Left colon (tissue), 2 donors: ENCODE data around the gene UBR4. TPM values are rescaled to one million over a fixed set of nuclear protein-coding genes. Genes with fewer than 3 reads are reported as not detected.

Experiments
- ATAC-seq: fragments of 200-7000 bp; cut with Tn5 transposase; one replicate; pipeline ENCODE4 v1.9.1; 2020; ENCODE audit warnings: mild to moderate bottlenecking, moderate library complexity
- DNase-seq, 2 donors: peaks; one replicate each; pipeline ENCODE4 v3.0.0-alpha.2; 2020
- intact Hi-C, 2 donors: fragments of 100-400 bp; cut with DNase I in 1 of 2; cut with micrococcal nuclease in 1 of 2; formaldehyde crosslinking; loops; one replicate each; pipeline versions ENCODE4 v1.11.2 to v1.14.0; 2022; cut with DNase I, micrococcal nuclease
- total RNA-seq, 2 donors: library from RNA; stranded (reverse); fragmentation: NEBNext Ultra II Directional; extraction: Animal tissue kit (Norgen Biotek cat#: 25700); gene quantifications; one replicate each; pipeline ENCODE4 v1.2.1, GENCODE V29; 2021
- donor health status: DM: no; HTN: no; CAD: no.
- donor health status: DM: yes; HTN: yes; CAD: no.

Gene UBR4
- total RNA-seq, 2 donors from 2014 or later, result 103 to 114 TPM

DNA sequence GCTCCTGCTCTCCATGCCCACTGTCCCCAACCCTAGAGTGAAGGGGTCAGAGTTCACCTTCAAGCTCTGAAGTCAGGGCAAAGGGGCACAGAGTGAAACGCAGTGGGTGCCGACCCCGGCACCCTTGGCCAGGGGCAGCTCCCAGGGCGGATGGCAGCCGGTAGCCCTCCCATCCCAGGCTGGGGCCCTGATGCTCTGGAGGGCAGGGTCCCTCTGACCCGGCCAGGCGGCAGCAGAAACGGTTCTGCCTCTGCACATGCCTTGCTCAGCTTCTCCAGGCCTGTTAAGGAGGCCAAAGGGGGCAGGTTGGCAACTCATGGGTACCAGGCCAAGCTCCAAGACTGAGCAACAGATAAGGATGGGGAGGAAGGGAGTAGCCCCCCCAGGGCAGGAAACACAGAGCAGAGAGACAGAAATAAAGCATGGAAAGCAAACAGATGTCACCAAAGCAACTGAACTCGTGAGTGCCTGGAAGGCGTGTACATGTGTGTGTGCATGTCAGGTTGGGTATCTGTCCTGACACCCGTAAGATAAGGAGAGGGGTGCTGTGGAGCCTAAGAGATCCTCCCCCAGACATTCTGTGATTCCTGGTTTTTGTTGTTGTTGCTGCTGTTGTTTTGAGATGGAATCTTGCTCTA lies 141.3 kb downstream of the UBR4 start:
- intact Hi-C loops, result no loop called here
- ATAC-seq (no peak), DNase-seq (no peak)

- ATAC-seq, result no peak
- no peak for DNase-seq
- intact Hi-C loops, result no loop called here
These were observed 142.0 kb downstream of the UBR4 start for GRCh38 chr1:19067912-19068638.

GRCh38 chr1:19067182-19067911 lies 142.7 kb downstream of the UBR4 start:
- intact Hi-C loops, result no loop called here
- peak; percentile 41 for ATAC-seq
- DNase-seq, result no peak

DNA sequence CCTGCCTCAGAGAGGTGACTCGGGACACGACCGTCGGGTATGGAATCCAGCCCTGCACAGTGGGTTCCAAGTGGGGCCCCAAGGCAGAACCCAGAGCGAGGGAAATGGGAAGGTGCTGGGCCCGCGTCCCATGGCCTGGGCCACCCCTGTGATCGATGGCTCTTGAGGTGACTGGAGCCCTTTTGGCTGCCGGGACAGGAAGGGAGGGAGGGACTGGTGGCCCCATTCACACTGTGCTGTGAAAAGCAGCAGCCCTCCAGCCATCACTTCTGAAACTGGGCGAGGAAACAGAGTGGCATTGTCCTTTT lies 143.2 kb downstream of the UBR4 start:
- intact Hi-C loops, result no loop called here
- DNase-seq (no peak), ATAC-seq (no peak)

DNA sequence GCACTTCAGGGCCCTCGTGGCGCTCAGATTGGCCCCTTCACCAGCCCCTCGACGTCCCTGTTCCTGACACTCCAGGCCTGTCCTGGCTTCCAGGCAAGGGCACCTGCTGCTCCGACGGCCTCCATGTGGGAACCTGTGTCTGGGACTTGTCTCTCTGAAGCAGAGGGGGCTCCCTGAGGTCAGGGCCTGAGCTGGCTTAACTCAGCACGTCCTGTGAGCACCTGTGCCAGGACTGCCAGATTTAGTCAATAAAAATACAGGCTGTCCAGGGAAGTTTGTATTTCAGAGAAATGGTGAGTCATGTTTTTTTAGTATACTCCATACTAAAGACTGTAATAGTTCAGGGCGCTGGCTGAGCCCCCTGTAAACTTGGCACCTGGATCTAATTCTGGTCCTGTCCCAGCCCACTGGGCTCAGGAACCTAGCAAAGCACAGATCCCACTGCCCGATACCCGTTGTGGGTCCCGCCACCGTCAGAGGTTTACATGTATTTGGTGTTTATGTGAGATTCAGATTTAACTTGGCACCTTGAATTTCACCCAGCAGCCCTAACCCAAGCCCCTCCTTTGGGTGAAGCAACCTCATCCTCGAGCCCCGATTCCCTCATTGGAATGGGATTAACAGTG lies 143.7 kb downstream of the UBR4 start:
- DNase-seq (no peak), ATAC-seq (peak; percentile 49)

GRCh38 chr1:19065526-19066247 lies 144.4 kb downstream of the UBR4 start:
- peak; percentile 44 for ATAC-seq
- no peak for DNase-seq
- intact Hi-C loops, result no loop called here

More for the DNA sequence above, 143.7 kb downstream of the UBR4 start:
- intact Hi-C loops, result no loop called here

DNA sequence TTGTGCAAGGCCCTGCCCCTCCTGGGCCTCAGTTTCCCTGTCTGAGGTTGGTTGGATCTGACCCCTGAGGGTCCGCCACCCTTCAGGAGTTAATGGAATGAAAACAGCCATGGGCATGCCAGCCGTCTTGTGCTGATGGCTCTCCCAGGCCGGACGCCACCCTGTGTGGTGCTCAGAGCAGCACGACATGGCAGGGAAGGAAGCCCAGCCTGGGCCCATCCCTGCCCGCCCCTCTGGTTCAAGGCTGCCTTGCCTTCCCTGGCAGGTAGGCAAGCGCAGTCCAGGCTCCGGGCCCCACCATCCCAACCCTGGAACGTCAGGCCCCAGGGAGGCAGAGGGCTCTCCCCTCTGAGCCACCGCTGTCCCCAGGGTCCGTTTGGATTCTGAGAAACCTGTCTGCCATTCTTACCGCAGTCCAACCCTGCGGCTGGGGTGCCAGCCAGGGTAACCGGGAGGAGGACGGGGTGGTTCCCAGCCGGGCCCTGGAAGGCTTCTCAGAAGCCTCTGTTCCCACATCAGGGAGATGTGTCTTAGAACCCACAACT lies 145.1 kb downstream of the UBR4 start:
- DNase-seq (no peak), ATAC-seq (no peak)
- intact Hi-C loops, result no loop called here

DNA sequence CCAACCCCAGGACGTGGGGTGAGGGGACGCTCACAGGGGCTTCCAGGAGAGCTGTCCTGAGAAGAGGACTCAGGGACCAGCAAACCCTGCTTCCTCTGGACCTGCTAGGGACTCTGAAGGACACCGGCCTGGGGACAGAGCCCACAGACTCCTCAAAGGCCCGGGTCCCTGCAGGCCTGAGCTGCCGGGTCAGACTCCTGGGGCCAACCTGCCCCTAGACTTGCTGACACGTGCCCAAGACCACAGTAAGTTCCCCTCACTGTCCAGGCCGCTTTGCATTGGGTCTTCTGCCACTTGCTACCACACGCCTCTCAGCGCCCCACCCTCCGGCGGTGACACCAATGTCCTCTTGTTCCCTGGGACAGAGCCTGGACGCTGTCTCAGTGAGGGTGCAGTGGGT lies 146.9 kb downstream of the UBR4 start:
- ATAC-seq (no peak), DNase-seq (no peak)
- intact Hi-C loops, result no loop called here

- DNase-seq, result no peak
- peak; percentile 15 for ATAC-seq
- intact Hi-C loops, result no loop called here
These were observed 147.6 kb downstream of the UBR4 start for GRCh38 chr1:19062258-19063029.

DNA sequence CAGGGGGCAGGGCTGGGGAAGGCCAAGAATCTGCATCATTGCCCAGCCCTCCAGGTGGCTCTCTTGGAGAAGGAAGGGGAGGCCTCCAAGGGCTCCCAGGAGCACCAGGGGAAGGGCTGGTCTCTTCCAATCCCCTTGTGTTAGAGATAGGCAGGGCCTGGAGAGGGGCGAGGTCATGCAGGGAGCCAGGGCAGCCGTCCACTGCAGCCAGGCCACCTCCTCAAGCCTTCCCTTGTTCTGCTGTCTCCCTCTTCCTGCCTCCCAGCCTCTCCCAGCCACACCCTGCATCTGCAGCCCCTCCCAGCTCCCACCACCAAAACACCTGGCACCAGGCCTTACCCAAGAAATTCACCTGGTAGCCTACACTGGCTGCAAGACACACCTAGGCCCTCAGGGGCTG lies 148.3 kb downstream of the UBR4 start:
- DNase-seq, result no peak
- peak; percentile 29 for ATAC-seq
- intact Hi-C loops, result no loop called here

GRCh38 chr1:19061343-19061742 lies 148.7 kb downstream of the UBR4 start:
- intact Hi-C loops, result no loop called here
- DNase-seq (no peak), ATAC-seq (no peak)

DNA sequence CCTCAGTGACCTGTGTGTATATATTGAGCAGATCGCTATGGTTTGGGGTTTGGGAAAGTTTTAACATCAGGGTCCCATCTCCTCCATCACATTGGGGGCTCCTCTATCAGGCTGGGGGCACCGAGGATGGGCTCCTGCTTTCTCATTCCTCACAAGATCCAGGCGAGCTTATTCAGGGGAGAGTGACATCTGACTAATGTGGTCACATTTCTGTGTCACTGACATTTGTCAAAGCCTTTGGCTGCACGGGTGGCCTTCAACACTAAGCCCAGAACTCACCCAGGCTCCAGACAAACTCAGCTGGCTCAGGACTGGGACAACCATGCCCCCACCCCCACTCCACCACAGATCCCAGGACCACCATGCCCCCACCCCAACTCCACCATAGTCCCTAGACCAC lies 150.3 kb downstream of the UBR4 start:
- ATAC-seq (no peak), DNase-seq (no peak)
- intact Hi-C loops, result no loop called here

DNA sequence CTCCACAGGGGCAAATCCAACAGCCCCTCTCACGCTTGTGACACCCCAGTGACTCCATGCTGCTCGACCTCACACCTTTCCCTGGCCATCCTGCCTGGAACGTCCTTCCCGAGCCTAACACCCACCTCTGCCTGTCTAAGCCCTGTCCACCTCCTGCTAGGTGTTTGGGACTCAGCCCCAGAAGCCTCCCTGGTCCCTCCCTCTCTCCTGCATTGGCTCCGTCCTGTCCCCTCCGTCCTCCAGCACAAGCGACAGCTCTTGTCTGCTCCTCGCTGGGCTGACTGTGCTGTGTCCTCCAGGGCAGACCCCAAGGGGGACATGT lies 151.6 kb downstream of the UBR4 start:
- intact Hi-C loops, result no loop called here
- ATAC-seq (no peak), DNase-seq (no peak)

DNA sequence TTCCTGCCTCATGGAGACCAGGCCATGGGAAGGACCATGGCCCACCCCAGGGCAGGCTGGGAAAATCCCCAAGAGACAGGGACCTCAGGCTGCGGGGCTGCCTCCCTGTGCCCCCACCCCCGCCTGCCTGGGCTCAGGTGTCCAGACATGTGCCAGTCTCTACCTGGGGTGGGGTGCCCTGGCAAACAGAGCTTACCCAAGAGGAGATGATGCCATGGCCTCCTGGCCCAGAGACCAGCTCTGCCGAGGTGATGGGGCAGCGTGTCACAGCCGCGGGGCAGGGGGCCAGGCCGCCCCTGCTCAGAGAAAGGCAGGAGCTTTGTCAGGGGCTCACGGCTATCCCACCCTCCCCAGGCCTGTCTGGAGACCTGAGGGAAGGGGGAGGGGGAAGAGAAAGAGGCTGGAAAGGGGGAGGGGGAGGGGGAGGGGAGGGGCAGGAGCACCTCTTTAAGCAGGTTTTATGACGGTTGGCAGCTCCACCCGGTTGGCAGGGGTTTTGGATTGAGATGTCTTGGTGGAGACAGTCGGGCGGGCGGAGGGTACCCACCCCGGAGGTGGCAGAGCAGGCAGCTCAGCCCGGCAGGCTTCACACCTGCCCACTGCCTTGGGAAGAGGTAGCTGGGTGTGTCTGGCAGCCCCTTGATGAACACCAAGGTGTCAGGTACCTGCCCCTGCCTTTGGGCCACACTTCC lies 152.1 kb downstream of the UBR4 start:
- no peak for ATAC-seq
- no peak for DNase-seq
- intact Hi-C loops, result no loop called here

GRCh38 chr1:19057182-19057779 lies 152.8 kb downstream of the UBR4 start:
- intact Hi-C loops, result no loop called here
- no peak for ATAC-seq
- DNase-seq, result no peak

- DNase-seq, result no peak
- intact Hi-C loops, result no loop called here
- no peak for ATAC-seq
These were observed 154.4 kb downstream of the UBR4 start for GRCh38 chr1:19055701-19056100.

- intact Hi-C loops, result no loop called here
- ATAC-seq (no peak), DNase-seq (no peak)
These were observed 155.1 kb downstream of the UBR4 start for GRCh38 chr1:19055001-19055400.
